Body of pancreas (tissue), 4 donors: Measurements from ENCODE around the gene UCHL3. TPM values are rescaled to one million over a fixed set of nuclear protein-coding genes. Genes with fewer than 3 reads are reported as not detected.
"Not testable (repeated sequence)": the region's sequence is repeated elsewhere in the genome, so short reads cannot be mapped to it uniquely, and the experiment has no call there.

Experiments used
- ATAC-seq: fragments of 150-250 bp; one replicate; pipeline ENCODE4 v1.9.1; 2016
- DNase-seq, 4 donors: peaks; one replicate each; pipeline ENCODE4 v3.0.0-alpha.2; 2019
- H3K27ac ChIP-seq, 4 donors: fragments of 200-600 bp; sonication (generic); 1 replicate in 3 of 4; 2 replicates in 1 of 4; pipeline versions ENCODE4 v1.5.1 to v1.6.1; 2016 to 2019; ENCODE audit warnings: mild to moderate bottlenecking in 1 of 4, mixed read lengths in 1 of 4, moderate library complexity in 1 of 4
- H3K27me3 ChIP-seq, 2 donors: fragments of 200-600 bp; sonication (generic); one replicate each; pipeline ENCODE4 v1.6.0; 2016; ENCODE audit warnings: mild to moderate bottlenecking in 1 of 2
- H3K36me3 ChIP-seq, 2 donors: fragments of 200-600 bp; sonication (generic); replicated peaks in 1 of 2; 2 replicates each; pipeline ENCODE4 v1.5.1; 2016; ENCODE audit warnings: low read depth in 2 of 2; ENCODE audit not compliant: insufficient read depth in 1 of 2
- H3K4me1 ChIP-seq: fragments of 200-600 bp; sonication (generic); one replicate; pipeline ENCODE4 v1.6.0; 2016
- H3K4me3 ChIP-seq, 2 donors: fragments of 200-600 bp; sonication (generic); 1 replicate in 1 of 2; 2 replicates in 1 of 2; pipeline ENCODE4 v1.5.1; 2016 to 2019
- H3K9me3 ChIP-seq, 3 donors: fragments of 200-600 bp; sonication (generic); 1 replicate in 2 of 3; 2 replicates in 1 of 3; pipeline ENCODE4 v1.5.1; 2016
- POLR2A ChIP-seq, 3 donors: fragments of 450-650 bp; IDR thresholded peaks; one replicate each; pipeline ENCODE4 v1.6.1; 2016; ENCODE audit warnings: antibody characterized with exemption in 3 of 3, mild to moderate bottlenecking in 2 of 3
- WGBS, 2 donors: methylation state at CpG; one replicate each; pipeline ENCODE4 v1.1.5; 2017; 5-methylcytosine and 5-hydroxymethylcytosine counted together
- intact Hi-C: fragments of 100-400 bp; cut with DNase I; formaldehyde crosslinking; loops from one replicate; pipeline ENCODE4 v1.15.1; 2023
- total RNA-seq, 2 donors: library from RNA; depleted of rRNA; stranded (reverse); fragments of >200 nt; gene quantifications; one replicate each; pipeline ENCODE4 v1.1.0, GENCODE V29; 2016
- TF ChIP-seq, protein P1 (sequence below), 7 experiments: fragments of 450-650 bp in 4 of 7; fragments of 200-600 bp in 3 of 7; sonication (generic) in 3 of 7; IDR thresholded peaks; one replicate each; pipeline ENCODE4 v1.5.1; 2016 to 2019; ENCODE audit warnings: antibody characterized with exemption in 7 of 7

The UCHL3 gene
- total RNA-seq, 2 donors from 2014 or later: 2.0 to 20.5 TPM

DNA sequence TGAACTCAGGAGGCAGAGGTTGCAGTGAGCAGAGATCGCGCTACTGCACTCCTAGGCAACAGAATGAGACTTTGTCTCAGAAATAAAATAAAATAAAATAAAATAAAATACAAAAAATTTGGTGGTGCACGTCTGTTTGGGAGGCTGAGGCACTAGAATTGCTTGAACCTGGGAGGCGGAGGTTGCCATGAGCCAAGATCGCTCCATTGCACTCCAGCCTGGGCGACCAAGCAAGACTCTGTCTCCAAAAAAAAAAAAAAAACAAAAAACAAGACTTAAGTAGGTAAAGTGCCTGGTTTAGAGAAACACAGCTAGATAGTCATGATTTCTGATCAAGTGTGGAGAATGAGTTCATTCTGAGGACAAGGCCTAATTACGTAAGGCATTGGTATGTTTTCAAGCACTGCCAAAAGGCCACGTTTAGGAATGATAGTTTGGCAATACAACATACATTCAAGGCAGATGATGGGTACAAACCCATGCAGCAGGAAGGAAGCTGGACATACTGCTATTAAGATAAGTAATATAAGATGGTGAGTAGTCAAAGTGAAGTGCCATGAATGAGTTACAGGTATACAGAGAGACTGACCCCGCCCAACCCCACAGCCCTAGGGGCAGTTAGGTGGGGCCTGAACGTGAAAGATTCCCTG, 4.8 kb upstream of the UCHL3 start:
- Histone ChIP-seq H3K9me3 (no peaks in the 10 kb centered on the region), H3K4me3 (no peak overlapping the region), H3K36me3 (no peaks in the 10 kb centered on the region), H3K27me3 (no peaks in the 10 kb centered on the region), H3K27ac (no peak overlapping the region), H3K4me1 (peaks cover 5% of the 10 kb centered on the region)
- no peak for TF ChIP-seq POLR2A (IDR thresholded peaks at IDR 0.05)
- TF ChIP-seq, protein P1, sequence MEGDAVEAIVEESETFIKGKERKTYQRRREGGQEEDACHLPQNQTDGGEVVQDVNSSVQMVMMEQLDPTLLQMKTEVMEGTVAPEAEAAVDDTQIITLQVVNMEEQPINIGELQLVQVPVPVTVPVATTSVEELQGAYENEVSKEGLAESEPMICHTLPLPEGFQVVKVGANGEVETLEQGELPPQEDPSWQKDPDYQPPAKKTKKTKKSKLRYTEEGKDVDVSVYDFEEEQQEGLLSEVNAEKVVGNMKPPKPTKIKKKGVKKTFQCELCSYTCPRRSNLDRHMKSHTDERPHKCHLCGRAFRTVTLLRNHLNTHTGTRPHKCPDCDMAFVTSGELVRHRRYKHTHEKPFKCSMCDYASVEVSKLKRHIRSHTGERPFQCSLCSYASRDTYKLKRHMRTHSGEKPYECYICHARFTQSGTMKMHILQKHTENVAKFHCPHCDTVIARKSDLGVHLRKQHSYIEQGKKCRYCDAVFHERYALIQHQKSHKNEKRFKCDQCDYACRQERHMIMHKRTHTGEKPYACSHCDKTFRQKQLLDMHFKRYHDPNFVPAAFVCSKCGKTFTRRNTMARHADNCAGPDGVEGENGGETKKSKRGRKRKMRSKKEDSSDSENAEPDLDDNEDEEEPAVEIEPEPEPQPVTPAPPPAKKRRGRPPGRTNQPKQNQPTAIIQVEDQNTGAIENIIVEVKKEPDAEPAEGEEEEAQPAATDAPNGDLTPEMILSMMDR (IDR thresholded peaks at IDR 0.05): no peak
- DNase-seq (no peak), ATAC-seq (no peak)
- WGBS, 2 donors: 82% methylated on average over 10 of the region's 10 CpGs
- intact Hi-C loops: loop anchor here (5.0 kb wide), 1 partner anchor 173 kb away; no protein-coding TSS in a partner anchor

DNA sequence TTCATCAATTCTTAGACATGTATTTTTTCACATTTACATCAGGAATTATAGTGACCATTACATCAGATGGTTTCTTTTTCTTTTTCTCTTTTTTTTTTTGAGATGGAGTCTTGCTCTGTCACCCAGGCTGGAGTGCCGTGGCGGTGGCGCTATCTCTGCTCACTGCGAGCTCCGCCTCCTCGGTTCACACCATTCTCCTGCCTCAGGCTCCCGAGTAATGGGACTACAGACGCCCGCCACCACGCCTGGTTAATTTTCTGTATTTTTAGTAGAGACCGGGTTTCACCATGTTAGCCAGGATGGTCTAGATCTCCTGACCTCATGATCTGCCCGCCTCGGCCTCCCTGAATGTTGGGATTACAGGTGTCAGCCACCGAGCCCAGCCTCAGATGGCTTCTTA, 4.2 kb upstream of the UCHL3 start:
- ATAC-seq, H3K36me3 ChIP-seq, H3K9me3 ChIP-seq, H3K4me3 ChIP-seq, DNase-seq, H3K27ac ChIP-seq, intact Hi-C loops, H3K4me1 ChIP-seq, H3K27me3 ChIP-seq: not testable (repeated sequence)
- 84% methylated on average over 14 of the region's 14 CpGs for WGBS, 2 donors

DNA sequence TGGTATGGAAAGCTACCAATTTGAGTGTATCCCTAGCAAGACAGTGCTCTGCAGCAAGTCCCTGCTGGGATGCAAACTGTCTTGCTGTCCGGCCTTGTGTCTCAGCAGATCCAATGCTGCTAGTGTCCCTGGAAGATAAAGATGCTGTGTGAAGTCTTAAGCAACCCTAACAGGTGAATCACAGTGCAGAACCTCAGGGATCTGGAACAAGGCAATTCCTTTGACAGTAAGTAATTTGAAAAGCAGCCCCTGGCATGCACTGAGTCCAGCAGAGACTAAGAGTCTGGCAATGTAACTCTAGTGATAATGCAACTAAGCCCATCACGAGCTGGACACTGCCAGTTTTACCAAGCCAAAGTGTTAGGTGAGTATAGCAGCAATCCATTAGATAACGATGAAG, 1.7 kb upstream of the UCHL3 start:
- no peak for TF ChIP-seq POLR2A (IDR thresholded peaks at IDR 0.05)
- TF ChIP-seq, protein P1 (IDR thresholded peaks at IDR 0.05): no peak
- no peak for DNase-seq
- ATAC-seq: no peak
- Histone ChIP-seq H3K4me1 (peaks cover 16% of the 10 kb centered on the region), H3K4me3 (no peak overlapping the region), H3K9me3 (no peaks in the 10 kb centered on the region), H3K27me3 (no peaks in the 10 kb centered on the region), H3K27ac (no peak overlapping the region), H3K36me3 (peaks cover 0 to 2% of the 10 kb centered on the region in 2 donors)
- 87 to 89% methylated on average over 3 of the region's 3 CpGs for WGBS, 2 donors
- intact Hi-C loops: no loop called here

DNA sequence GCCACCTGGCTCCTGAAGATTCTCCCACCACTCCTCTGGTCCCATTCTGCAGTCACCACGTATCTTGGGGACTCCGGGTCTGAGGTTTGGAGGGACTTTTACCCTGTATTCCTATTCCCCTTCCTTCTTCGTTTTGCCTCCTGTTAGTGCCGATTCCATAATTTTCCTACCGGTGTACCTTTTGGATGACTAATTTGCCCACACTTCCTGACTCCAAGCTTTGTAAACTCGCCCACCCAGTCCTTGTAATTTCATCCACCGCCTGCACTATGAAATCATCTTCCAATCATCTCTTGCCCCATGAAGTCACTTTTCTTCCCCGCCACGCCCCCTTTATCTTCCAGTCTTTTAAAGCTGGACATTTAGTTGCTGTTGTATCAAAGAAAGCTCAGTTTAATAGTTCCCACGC, 572 bp downstream of the UCHL3 start:
- Histone ChIP-seq H3K4me3 (peak overlapping the region; percentile 60 to 76), H3K27me3 (no peaks in the 10 kb centered on the region), H3K4me1 (peaks cover 16% of the 10 kb centered on the region), H3K27ac (peak overlapping the region; percentile 77 to 91 (median 85)), H3K9me3 (no peaks in the 10 kb centered on the region), H3K36me3 (peaks cover 0 to 2% of the 10 kb centered on the region in 2 donors)
- ATAC-seq (no peak), DNase-seq (peak; percentile 25 to 41 (median 33))
- no peak for TF ChIP-seq POLR2A (IDR thresholded peaks at IDR 0.05)
- TF ChIP-seq, protein P1 (IDR thresholded peaks at IDR 0.05): no peak
- WGBS, 2 donors: 1% methylated on average over 10 of the region's 10 CpGs
- intact Hi-C loops: no loop called here

DNA sequence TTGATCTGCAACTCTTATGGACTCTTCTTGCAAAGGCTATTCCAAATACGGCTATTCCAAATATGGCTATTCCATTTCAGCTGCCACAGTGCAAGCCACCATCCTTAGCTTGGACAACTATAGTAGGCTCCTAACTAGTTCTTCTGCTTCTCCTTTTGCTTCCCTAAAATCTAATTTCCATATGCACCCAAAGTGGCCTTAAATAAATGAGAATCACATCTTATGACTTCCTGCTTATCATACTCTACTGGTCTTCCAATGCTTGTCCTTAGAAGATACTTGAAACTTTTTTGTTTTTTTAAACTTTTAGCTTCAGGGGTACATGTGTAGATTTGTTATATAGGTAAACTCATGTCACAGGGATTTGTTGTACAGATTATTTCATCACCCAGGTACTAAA, 4.9 kb downstream of the UCHL3 start:
- WGBS, 2 donors: 83 to 96% methylated on average over 1 of the region's 1 CpG
- ATAC-seq: no peak
- Histone ChIP-seq H3K4me1 (peaks cover 16% of the 10 kb centered on the region), H3K36me3 (peaks cover 0 to 2% of the 10 kb centered on the region in 2 donors), H3K4me3 (no peak overlapping the region), H3K27ac (no peak overlapping the region), H3K27me3 (no peaks in the 10 kb centered on the region), H3K9me3 (no peaks in the 10 kb centered on the region)
- intact Hi-C loops: no loop called here
- no peak for DNase-seq
- TF ChIP-seq POLR2A (IDR thresholded peaks at IDR 0.05): no peak
- TF ChIP-seq, protein P1 (IDR thresholded peaks at IDR 0.05): no peak
